Measurements from ENCODE around the gene CTXND1. TPM values are rescaled to one million over a fixed set of nuclear protein-coding genes. Genes with fewer than 3 reads are reported as not detected.

CTXND1 gene
- total and polyA plus RNA-seq, 2 experiments from 2014 or later, result 0.05 TPM; not detected in 1

DNA sequence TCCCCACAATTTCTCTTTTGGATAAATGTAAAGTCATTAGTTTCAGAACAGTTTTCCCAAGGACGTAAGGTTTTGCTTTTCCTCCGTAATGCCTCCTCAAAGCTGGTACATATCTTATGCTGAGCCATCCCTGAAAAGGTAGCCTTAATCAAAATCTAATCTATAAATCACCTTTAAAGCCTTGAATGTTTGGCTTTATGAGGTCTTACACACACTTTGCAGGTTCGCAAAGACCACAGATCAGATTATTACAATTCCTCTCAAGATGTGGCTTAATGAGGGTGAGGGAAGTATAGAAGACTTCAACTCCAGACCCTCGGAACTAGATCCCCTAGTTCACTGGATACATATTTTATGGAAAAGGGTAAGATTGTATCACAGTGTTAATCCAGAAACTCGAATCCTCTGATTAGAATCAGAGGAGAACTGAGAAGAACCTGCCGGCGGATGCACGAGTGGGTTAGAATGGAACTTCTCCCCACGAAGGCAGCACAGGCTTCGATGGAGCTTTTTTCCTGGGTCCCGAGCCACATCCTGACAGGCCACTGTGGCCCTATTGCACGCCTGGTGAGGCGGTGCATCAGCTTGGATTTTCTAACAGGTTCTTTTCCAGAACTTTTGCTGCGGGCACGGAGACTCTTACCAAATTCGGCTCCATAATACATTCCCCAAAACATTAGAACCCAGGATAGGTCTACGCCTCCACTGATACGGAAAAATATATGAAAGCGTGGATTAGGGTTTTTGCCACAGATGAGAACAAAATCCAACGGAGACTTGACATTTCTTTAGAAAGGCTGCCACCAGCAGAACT is 1.2 kb downstream of the CTXND1 start:
- H3K4me1 ChIP-seq (ENCODE audit: insufficient read depth), result peaks cover 11% of the 10 kb centered on the region; the same call in 1 of the 2 replicates
- no peak overlapping the region for H3K27ac Mint-ChIP-seq
- ATAC-seq (peak; percentile 28), DNase-seq (ENCODE audit: low spot score) (peak; percentile 31)
- H3K4me3 ChIP-seq, result peak overlapping the region; percentile 72
- peaks cover 31% of the 10 kb centered on the region for H3K27me3 Mint-ChIP-seq (ENCODE audit: insufficient read depth, low read depth, poor library complexity)
- H4K20me1 ChIP-seq (replicated peaks; ENCODE audit: insufficient read depth), result no peaks in the 10 kb centered on the region
- no peaks in the 10 kb centered on the region for H3K36me3 Mint-ChIP-seq (ENCODE audit: low read depth)
- TF ChIP-seq CREB1 (CRISPR knock-in tag; IDR thresholded peaks at IDR 0.05; ENCODE audit: low read depth) (no peak), EZH2 (IDR thresholded peaks at IDR 0.05; ENCODE audit: low read depth, unreplicated experiment) (peak; percentile 57)
- H3F3A ChIP-seq (replicated peaks; ENCODE audit: low read depth), result peaks cover 8% of the 10 kb centered on the region; the same call in 1 of the 2 replicates
- peak overlapping the region; percentile 93 for H3K4me2 ChIP-seq
- no peak overlapping the region for H3K27ac ChIP-seq (ENCODE audit: low read depth)
- H3K36me3 ChIP-seq (ENCODE audit: insufficient read depth), result no peaks in the 10 kb centered on the region
- peak overlapping the region; percentile 83 for H2AFZ ChIP-seq
- H3K9me3 Mint-ChIP-seq, result no peaks in the 10 kb centered on the region
- no peaks in the 10 kb centered on the region for H3K79me2 ChIP-seq (replicated peaks; ENCODE audit: insufficient read depth)
- peaks cover 8% of the 10 kb centered on the region; the same call in 2 of the 3 replicates for H3K4me1 Mint-ChIP-seq
- H3K9me2 ChIP-seq (ENCODE audit: insufficient read depth), result no peaks in the 10 kb centered on the region
- H3K4me3 Mint-ChIP-seq, result peak overlapping the region; percentile 73
- H3K27me3 ChIP-seq (ENCODE audit: insufficient read depth), result peaks cover 58% of the 10 kb centered on the region

DNA sequence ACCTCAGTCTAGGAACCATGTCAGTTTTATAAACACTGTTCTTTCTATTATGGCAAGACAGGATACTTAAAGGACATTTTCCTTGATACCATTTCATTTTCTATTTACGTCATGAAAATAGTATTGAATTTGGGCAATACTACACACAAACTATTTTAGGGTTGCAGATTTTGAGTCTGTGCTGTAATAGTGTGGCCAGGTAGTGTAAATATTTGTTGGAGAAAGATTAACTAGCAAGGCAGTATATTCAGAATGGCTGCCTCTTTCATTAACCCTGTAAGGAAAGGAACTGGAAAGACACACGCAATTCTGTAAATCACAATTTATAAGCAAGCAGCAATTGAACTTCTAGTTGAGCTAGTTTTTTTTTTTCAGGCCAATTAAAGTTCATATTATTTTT is 2.0 kb downstream of the CTXND1 start:
- H3F3A ChIP-seq (replicated peaks; ENCODE audit: low read depth), result peaks cover 8% of the 10 kb centered on the region; the same call in 1 of the 2 replicates
- H3K27ac Mint-ChIP-seq, result no peak overlapping the region
- H3K4me2 ChIP-seq, result no peak overlapping the region
- H2AFZ ChIP-seq, result no peak overlapping the region
- H3K36me3 Mint-ChIP-seq (ENCODE audit: low read depth), result no peaks in the 10 kb centered on the region
- no peak overlapping the region for H3K4me3 ChIP-seq
- peaks cover 58% of the 10 kb centered on the region for H3K27me3 ChIP-seq (ENCODE audit: insufficient read depth)
- H3K36me3 ChIP-seq (ENCODE audit: insufficient read depth), result no peaks in the 10 kb centered on the region
- H3K27ac ChIP-seq (ENCODE audit: low read depth), result no peak overlapping the region
- ATAC-seq (no peak), DNase-seq (ENCODE audit: low spot score) (no peak)
- H3K9me3 Mint-ChIP-seq, result no peaks in the 10 kb centered on the region
- no peaks in the 10 kb centered on the region for H3K79me2 ChIP-seq (replicated peaks; ENCODE audit: insufficient read depth)
- H3K4me3 Mint-ChIP-seq, result no peak overlapping the region
- peaks cover 31% of the 10 kb centered on the region for H3K27me3 Mint-ChIP-seq (ENCODE audit: insufficient read depth, low read depth, poor library complexity)
- peaks cover 8% of the 10 kb centered on the region; the same call in 2 of the 3 replicates for H3K4me1 Mint-ChIP-seq
- peaks cover 11% of the 10 kb centered on the region; the same call in 1 of the 2 replicates for H3K4me1 ChIP-seq (ENCODE audit: insufficient read depth)
- no peaks in the 10 kb centered on the region for H3K9me2 ChIP-seq (ENCODE audit: insufficient read depth)
- no peaks in the 10 kb centered on the region for H4K20me1 ChIP-seq (replicated peaks; ENCODE audit: insufficient read depth)
- TF ChIP-seq, protein P1, sequence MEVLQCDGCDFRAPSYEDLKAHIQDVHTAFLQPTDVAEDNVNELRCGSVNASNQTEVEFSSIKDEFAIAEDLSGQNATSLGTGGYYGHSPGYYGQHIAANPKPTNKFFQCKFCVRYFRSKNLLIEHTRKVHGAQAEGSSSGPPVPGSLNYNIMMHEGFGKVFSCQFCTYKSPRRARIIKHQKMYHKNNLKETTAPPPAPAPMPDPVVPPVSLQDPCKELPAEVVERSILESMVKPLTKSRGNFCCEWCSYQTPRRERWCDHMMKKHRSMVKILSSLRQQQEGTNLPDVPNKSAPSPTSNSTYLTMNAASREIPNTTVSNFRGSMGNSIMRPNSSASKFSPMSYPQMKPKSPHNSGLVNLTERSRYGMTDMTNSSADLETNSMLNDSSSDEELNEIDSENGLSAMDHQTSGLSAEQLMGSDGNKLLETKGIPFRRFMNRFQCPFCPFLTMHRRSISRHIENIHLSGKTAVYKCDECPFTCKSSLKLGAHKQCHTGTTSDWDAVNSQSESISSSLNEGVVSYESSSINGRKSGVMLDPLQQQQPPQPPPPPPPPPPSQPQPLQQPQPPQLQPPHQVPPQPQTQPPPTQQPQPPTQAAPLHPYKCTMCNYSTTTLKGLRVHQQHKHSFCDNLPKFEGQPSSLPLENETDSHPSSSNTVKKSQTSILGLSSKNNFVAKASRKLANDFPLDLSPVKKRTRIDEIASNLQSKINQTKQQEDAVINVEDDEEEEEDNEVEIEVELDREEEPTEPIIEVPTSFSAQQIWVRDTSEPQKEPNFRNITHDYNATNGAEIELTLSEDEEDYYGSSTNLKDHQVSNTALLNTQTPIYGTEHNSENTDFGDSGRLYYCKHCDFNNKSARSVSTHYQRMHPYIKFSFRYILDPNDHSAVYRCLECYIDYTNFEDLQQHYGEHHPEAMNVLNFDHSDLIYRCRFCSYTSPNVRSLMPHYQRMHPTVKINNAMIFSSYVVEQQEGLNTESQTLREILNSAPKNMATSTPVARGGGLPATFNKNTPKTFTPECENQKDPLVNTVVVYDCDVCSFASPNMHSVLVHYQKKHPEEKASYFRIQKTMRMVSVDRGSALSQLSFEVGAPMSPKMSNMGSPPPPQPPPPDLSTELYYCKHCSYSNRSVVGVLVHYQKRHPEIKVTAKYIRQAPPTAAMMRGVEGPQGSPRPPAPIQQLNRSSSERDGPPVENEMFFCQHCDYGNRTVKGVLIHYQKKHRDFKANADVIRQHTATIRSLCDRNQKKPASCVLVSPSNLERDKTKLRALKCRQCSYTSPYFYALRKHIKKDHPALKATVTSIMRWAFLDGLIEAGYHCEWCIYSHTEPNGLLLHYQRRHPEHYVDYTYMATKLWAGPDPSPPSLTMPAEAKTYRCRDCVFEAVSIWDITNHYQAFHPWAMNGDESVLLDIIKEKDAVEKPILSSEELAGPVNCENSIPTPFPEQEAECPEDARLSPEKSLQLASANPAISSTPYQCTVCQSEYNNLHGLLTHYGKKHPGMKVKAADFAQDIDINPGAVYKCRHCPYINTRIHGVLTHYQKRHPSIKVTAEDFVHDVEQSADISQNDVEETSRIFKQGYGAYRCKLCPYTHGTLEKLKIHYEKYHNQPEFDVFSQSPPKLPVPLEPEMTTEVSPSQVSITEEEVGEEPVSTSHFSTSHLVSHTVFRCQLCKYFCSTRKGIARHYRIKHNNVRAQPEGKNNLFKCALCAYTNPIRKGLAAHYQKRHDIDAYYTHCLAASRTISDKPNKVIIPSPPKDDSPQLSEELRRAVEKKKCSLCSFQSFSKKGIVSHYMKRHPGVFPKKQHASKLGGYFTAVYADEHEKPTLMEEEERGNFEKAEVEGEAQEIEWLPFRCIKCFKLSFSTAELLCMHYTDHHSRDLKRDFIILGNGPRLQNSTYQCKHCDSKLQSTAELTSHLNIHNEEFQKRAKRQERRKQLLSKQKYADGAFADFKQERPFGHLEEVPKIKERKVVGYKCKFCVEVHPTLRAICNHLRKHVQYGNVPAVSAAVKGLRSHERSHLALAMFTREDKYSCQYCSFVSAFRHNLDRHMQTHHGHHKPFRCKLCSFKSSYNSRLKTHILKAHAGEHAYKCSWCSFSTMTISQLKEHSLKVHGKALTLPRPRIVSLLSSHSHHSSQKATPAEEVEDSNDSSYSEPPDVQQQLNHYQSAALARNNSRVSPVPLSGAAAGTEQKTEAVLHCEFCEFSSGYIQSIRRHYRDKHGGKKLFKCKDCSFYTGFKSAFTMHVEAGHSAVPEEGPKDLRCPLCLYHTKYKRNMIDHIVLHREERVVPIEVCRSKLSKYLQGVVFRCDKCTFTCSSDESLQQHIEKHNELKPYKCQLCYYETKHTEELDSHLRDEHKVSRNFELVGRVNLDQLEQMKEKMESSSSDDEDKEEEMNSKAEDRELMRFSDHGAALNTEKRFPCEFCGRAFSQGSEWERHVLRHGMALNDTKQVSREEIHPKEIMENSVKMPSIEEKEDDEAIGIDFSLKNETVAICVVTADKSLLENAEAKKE (CRISPR knock-in tag; IDR thresholded peaks at IDR 0.05), result no peak
- TF ChIP-seq STAT1 (IDR thresholded peaks at IDR 0.05; ENCODE audit: unreplicated experiment) (no peak), JUNB (IDR thresholded peaks at IDR 0.05; ENCODE audit: unreplicated experiment) (no peak), NANOG (IDR thresholded peaks at IDR 0.05; ENCODE audit: borderline replicate concordance) (no peak), ETS1 (IDR thresholded peaks at IDR 0.05) (no peak), CREB1 (CRISPR knock-in tag; IDR thresholded peaks at IDR 0.05; ENCODE audit: low read depth) (no peak), REST (IDR thresholded peaks at IDR 0.05; ENCODE audit: unreplicated experiment) (no peak)

Data from GM23338 (cell line).